Nephron progenitor cell (in vitro differentiated cells): ENCODE results near the gene CNNM1.

Experiments
- DNase-seq: peaks from one replicate; pipeline ENCODE4 v3.0.0; 2021
- H3K27ac Mint-ChIP-seq: 2 replicates; pipeline ENCODE4 v1.8.0; 2021; ENCODE audit warnings: mild to moderate bottlenecking, moderate library complexity, mixed read lengths
- H3K27me3 Mint-ChIP-seq: 2 replicates; pipeline ENCODE4 v1.8.0; 2021; ENCODE audit warnings: mild to moderate bottlenecking, low read depth, mixed read lengths; ENCODE audit not compliant: poor library complexity
- H3K36me3 Mint-ChIP-seq: 2 replicates; pipeline ENCODE4 v1.8.0; 2021; ENCODE audit warnings: low read depth, mixed read lengths
- H3K4me1 Mint-ChIP-seq: 2 replicates; pipeline ENCODE4 v1.8.0; 2021; ENCODE audit warnings: mixed read lengths
- H3K4me3 Mint-ChIP-seq: 2 replicates; pipeline ENCODE4 v1.8.0; 2021; ENCODE audit warnings: mild to moderate bottlenecking, moderate library complexity, mixed read lengths
- H3K9me3 Mint-ChIP-seq: 2 replicates; pipeline ENCODE4 v1.8.0; 2021; ENCODE audit warnings: mild to moderate bottlenecking, moderate library complexity, mixed read lengths
- CTCF ChIP-seq: fragments of 200-600 bp; sonication (generic); IDR thresholded peaks from 2 replicates; pipeline ENCODE4 v1.5.0; 2021; ENCODE audit warnings: antibody characterized with exemption

The CNNM1 gene

GRCh38 chr10:99424656-99425055 lies 95.5 kb downstream of the CNNM1 start:
- Mint-ChIP-seq H3K9me3 (no peaks in the 10 kb centered on the region), H3K27me3 (peaks cover 5% of the 10 kb centered on the region), H3K4me1 (peaks cover 10% of the 10 kb centered on the region), H3K27ac (no peak overlapping the region), H3K4me3 (no peak overlapping the region), H3K36me3 (peaks cover 10% of the 10 kb centered on the region)
- TF ChIP-seq CTCF: no peak
- DNase-seq: no peak

- H3K9me3 Mint-ChIP-seq: no peaks in the 10 kb centered on the region
- no peak for DNase-seq
- H3K36me3 Mint-ChIP-seq: peaks cover 7% of the 10 kb centered on the region
- peaks cover 16% of the 10 kb centered on the region for H3K4me1 Mint-ChIP-seq
- H3K27me3 Mint-ChIP-seq: peaks cover 5% of the 10 kb centered on the region
- no peak for TF ChIP-seq CTCF
- H3K27ac Mint-ChIP-seq: no peak overlapping the region
- H3K4me3 Mint-ChIP-seq: no peak overlapping the region
Measured at GRCh38 chr10:99425204-99425603, 96.0 kb downstream of the CNNM1 start.

GRCh38 chr10:99426689-99427088 lies 97.5 kb downstream of the CNNM1 start:
- Mint-ChIP-seq H3K27ac (no peak overlapping the region), H3K4me3 (no peak overlapping the region), H3K27me3 (peaks cover 9% of the 10 kb centered on the region), H3K4me1 (peaks cover 25% of the 10 kb centered on the region), H3K9me3 (no peaks in the 10 kb centered on the region), H3K36me3 (peaks cover 7% of the 10 kb centered on the region)
- TF ChIP-seq CTCF: no peak
- DNase-seq: no peak

GRCh38 chr10:99427566-99428190 lies 98.5 kb downstream of the CNNM1 start:
- H3K36me3 Mint-ChIP-seq: peaks cover 7% of the 10 kb centered on the region
- H3K27ac Mint-ChIP-seq: no peak overlapping the region
- DNase-seq: no peak

GRCh38 chr10:99429517-99430095 lies 100.5 kb downstream of the CNNM1 start:
- Mint-ChIP-seq H3K36me3 (peaks cover 7% of the 10 kb centered on the region), H3K27ac (no peak overlapping the region)

More at GRCh38 chr10:99427566-99428190, 98.5 kb downstream of the CNNM1 start:
- Mint-ChIP-seq H3K4me1 (peaks cover 31% of the 10 kb centered on the region), H3K9me3 (no peaks in the 10 kb centered on the region), H3K27me3 (peaks cover 9% of the 10 kb centered on the region), H3K4me3 (no peak overlapping the region)
- no peak for TF ChIP-seq CTCF

More at GRCh38 chr10:99429517-99430095, 100.5 kb downstream of the CNNM1 start:
- Mint-ChIP-seq H3K9me3 (no peaks in the 10 kb centered on the region), H3K4me1 (peaks cover 31% of the 10 kb centered on the region), H3K27me3 (peaks cover 9% of the 10 kb centered on the region), H3K4me3 (peak overlapping the region; percentile 96)
- no peak for TF ChIP-seq CTCF
- no peak for DNase-seq
